ENCODE data around the gene ZW10. TPM values are rescaled to one million over a fixed set of nuclear protein-coding genes. Genes with fewer than 3 reads are reported as not detected.
"Not testable (repeated sequence)": the region's sequence is repeated elsewhere in the genome, so short reads cannot be mapped to it uniquely, and the experiment has no call there.

ZW10 gene
- polyA plus RNA-seq, 10 donors, result 13.1 to 19.0 (median 15.9) TPM

GRCh38 chr11:113703551-113703950 lies 69.9 kb downstream of the ZW10 start:
- not testable (repeated sequence) for DNase-seq

GRCh38 chr11:113701491-113701890 lies 72.0 kb downstream of the ZW10 start:
- no peak for DNase-seq

DNA sequence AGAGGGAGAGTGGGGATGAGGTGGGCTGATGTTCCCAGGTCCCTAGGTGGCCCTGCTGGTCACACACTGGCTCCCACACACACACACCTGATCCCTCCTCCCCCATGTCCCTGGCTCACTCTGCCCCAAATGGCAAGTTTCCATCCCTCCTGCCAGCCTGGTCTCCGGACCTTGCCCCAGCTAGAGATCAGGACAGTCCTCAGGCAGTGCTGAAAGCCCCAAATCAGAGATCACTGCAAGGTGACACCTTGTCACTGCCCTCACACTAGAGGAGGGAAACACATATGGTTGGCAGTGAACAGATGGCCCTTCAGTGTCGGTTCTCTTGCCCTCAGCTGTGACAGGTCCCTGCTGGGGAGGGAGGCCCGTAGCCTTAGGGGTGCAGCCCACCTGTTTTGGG lies 75.0 kb downstream of the ZW10 start:
- DNase-seq, result no peak

DNA sequence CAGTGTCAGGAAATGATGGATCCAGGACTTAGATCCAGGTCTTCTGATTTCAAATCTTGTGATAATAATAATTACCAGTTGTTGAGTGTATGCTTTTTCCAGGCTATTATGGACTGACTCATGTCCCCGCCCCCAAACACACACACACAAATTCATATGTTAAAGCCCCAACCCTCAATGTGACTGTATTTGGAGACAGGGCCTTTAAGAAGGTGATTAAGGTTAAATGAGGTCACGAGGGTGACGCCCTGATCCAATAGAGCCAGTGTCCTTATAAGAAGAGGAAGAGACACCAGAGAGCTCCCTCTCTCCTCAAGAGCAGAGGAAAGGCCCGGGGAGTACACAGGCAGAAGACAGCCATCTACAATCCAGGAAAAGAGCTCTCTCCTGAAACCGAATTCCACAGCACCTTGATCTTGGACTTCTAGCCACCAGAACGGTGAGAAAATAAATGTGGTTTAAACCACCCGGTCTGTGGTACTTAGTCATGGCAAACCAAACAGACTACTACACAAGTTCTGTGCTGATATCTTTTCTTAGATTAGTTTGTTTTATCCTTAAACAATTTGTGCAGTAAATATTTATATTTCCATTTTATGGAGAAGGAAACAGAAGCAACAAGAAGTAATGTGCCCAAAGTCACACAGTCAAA lies 75.6 kb downstream of the ZW10 start:
- DNase-seq, result no peak

- no peak for DNase-seq
Measured at GRCh38 chr11:113697111-113697510, 76.4 kb downstream of the ZW10 start.

DNA sequence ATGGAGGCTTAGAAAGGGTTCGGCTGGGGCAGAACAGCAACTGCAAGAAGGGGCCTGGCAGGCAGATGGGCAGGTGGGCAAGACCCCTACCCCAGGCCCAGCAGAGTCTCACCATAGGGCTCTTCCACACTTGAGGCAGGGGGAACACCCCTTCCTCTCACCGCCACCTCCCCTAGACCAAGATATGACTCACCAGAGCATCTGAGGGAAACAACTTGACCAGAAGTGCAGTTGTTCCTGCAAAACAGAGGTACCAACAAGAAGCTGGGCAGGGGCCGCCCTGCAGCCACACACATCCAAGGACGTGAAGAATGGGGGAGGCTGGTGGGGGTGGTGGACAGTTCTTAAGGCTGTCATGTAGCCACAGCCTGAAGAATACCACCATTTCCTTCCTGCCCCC lies 78.3 kb downstream of the ZW10 start:
- no peak for DNase-seq

DNA sequence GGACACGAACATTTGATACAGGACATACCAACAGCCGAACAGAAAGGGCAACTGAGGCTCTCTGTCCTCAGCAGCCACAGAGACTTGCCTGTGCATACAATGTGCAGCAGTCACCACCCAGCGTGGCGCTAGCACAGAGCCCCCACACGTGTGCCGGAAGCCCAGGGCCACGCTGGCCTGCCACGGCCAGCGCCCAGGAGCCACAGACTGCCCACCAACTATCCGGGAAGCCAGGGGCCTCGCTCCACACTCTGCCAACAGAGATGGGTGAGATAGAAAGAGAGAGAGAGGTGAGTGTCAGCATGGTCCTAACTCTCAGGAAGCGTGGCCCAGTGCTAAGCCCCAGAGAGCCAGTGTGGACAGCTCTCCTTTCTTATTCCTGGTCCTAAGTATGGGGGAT lies 79.1 kb downstream of the ZW10 start:
- no peak for DNase-seq

DNA sequence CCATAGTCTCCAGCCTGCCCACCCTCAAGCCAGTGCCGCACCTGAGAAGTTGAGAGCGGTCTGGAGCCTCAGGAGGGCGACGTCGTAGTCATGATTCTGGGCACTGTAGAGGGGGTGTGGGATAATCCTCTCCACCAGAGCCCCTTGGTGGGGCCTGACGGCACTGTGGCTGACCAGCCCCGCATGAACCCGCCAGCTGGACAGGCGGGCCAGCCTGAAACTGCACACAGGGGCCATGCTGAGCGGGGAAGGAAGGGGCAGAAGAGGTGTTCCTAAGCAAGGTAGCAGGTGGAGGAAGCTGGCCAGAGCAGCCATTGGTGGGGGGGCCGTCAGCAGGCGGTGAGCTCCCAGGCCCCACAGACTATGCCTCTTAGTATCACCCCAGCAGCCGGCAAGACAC lies 80.5 kb downstream of the ZW10 start:
- DNase-seq, result no peak

- DNase-seq, result peak in 1 of 3 donors; percentile 16
Measured at GRCh38 chr11:113690619-113691569, 82.6 kb downstream of the ZW10 start.

GRCh38 chr11:113689768-113690618 lies 83.5 kb downstream of the ZW10 start:
- DNase-seq, result no peak

GRCh38 chr11:113685654-113686359 lies 87.7 kb downstream of the ZW10 start:
- no peak for DNase-seq

DNA sequence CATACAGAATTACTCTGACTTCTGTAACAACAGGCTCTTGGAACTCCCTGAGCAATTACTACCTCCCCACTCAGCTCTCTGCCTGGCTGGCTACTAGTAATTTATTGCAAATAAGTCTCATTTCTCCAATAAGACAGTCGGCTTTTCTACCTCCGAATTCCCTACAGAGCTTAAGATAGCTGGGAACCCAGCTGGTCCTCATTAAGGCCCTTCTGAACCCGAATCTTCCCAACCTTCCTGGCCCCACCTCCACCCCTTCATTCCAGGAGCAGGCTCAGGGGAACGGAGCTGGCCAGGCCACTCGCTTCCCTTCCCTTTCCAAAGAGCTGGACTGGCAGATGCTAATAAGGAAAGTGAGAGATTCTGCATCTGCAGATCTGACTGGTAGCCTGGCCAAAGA lies 89.0 kb downstream of the ZW10 start:
- peak in 2 of 3 donors; percentile 21 to 40 for DNase-seq

DNA sequence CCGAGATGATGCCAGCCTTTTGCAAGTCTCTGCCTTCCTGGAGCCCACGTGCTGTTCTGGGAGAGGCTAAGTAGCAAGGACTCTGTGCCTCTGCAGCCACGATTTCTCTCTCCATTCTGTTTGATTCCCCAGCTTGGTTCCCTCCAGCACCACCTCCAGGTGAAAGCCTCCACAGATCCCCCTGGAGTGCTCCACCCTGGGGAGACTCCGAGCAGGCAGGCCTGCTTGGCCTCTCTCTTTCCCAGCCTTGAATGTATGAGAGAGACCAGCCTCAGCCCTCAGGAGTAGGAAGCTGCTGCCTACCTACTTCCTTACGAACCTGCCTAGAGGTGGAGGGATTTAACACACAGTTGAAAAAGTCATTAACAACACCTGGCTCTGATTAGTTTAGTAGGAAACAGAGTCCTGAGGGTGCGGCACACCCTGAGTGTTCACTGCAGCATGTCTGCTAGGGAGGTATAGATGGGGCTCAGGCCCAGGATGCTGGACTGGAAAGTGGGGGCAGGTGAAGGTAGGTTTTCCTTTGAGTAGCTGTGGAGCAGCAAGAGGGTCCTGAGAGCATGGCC lies 89.9 kb downstream of the ZW10 start:
- no peak for DNase-seq

Other genes with a start within 250 kb of the ZW10 start
- 1 to 10 TPM in 4 of 10 donors, under 1 TPM in 6; 0.55 to 2.2 (median 0.89) TPM for gene TMPRSS5, start 67.4 kb downstream of the ZW10 start, polyA plus RNA-seq (ENCODE audit: insufficient read length in 10 of 10)
- under 1 TPM in 5 of 10 donors, not detected in 5; 0.17 to 0.31 (median 0.22) TPM for gene CLDN25, start 6.1 kb upstream of the ZW10 start, polyA plus RNA-seq (ENCODE audit: insufficient read length in 10 of 10)
- gene USP28, start 101.9 kb upstream of the ZW10 start, polyA plus RNA-seq (ENCODE audit: insufficient read length in 10 of 10), result 100 to 1,000 TPM in 2 of 10 donors, 10 to 100 TPM in 8; 43.7 to 108 (median 76.8) TPM
- gene HTR3B, start 131.1 kb upstream of the ZW10 start, polyA plus RNA-seq (ENCODE audit: insufficient read length in 10 of 10), result under 1 TPM in 5 of 10 donors, not detected in 5; 0.07 to 0.16 (median 0.08) TPM
- under 1 TPM in 6 of 10 donors, not detected in 4; 0.08 to 0.18 (median 0.16) TPM for gene HTR3A, start 201.4 kb upstream of the ZW10 start, polyA plus RNA-seq (ENCODE audit: insufficient read length in 10 of 10)

Data from muscle of back (tissue), 11 donors.